ENCODE results near the gene FADS2.

DNA sequence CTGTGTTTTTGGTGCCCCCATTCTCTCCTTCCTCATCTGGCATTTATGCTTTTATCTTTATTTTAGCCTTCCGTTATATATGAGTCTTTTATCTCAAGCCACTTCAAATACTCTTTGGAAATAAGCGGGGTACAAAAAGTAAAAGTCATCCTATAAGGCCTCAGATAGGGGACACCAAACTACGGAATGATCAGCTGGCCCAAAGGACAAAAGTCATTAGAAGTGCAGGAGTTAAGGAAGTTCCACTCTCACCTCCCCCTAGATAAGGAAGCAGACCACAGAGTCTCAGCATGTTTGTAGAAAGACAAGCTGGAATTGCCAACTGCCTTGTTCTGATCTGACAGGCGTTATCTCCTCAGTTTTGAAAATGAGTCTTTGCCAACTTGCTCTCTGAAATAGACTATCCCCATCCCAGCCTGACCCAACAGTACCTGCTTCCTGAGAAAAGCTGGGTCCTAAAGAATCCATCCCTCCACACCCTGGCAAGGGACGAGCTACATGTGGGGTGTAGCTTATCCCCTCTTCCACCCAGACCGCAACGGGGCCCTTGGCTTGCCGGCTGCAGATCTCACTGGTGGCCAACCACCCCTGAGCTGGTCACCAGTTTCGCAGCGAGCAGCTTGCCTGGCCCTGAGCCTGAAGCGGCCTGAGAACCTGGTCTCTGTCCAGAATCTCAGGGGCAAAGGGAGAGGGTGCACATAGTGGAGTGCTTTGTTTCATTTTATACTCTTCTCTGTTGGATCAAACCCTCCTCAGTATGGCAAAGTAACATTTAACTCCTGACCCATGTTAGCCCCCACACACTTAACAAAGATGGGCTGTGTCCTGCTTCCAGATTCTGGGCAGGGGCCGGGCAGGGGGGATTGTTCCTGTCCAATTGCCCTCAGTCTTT lies 13.8 kb downstream of the FADS2 start:
- TF ChIP-seq POLR2A (IDR thresholded peaks at IDR 0.05) = no peak
- TF ChIP-seq CTCF (IDR thresholded peaks at IDR 0.05) = no peak
